Mesendoderm (in vitro differentiated cells): ENCODE data around the gene CHST8.

Experiments used
- DNase-seq: peaks from one replicate; pipeline ENCODE4 v3.0.0; 2013
- H2AK5ac ChIP-seq: 2 replicates; pipeline ENCODE4 v1.6.1; 2013; ENCODE audit warnings: low read length, inconsistent platforms
- H2BK120ac ChIP-seq: 2 replicates; pipeline ENCODE4 v1.6.1; 2013; ENCODE audit warnings: low read depth, mild to moderate bottlenecking, low read length, moderate library complexity, mixed read lengths
- H2BK15ac ChIP-seq: replicated peaks from 2 replicates; pipeline ENCODE4 v1.6.1; 2013; ENCODE audit warnings: low read depth, mild to moderate bottlenecking, moderate library complexity
- H2BK5ac ChIP-seq: 2 replicates; pipeline ENCODE4 v1.6.1; 2013; ENCODE audit warnings: low read length, inconsistent platforms
- H3K18ac ChIP-seq: 2 replicates; pipeline ENCODE4 v1.6.1; 2013; ENCODE audit warnings: mild to moderate bottlenecking, low read length, mixed read lengths
- H3K23ac ChIP-seq: one replicate; pipeline ENCODE4 v1.6.1; 2013; ENCODE audit warnings: low read length
- H3K27ac ChIP-seq: 2 replicates; pipeline ENCODE4 v1.5.1; 2013; ENCODE audit warnings: low read depth, mild to moderate bottlenecking, inconsistent platforms, low read length, moderate library complexity
- H3K27me3 ChIP-seq: 2 replicates; pipeline ENCODE4 v1.6.1; 2013; ENCODE audit warnings: low read length, control low read depth, mild to moderate bottlenecking, inconsistent platforms; ENCODE audit not compliant: insufficient read depth, poor library complexity
- H3K36me3 ChIP-seq: 2 replicates; pipeline ENCODE4 v1.6.1; 2013; ENCODE audit warnings: low read length, inconsistent platforms; ENCODE audit not compliant: control insufficient read depth, insufficient read depth
- H3K4ac ChIP-seq: one replicate; pipeline ENCODE4 v1.6.1; 2013; ENCODE audit warnings: low read depth, mild to moderate bottlenecking, low read length, moderate library complexity
- H3K4me1 ChIP-seq: 2 replicates; pipeline ENCODE4 v1.6.1; 2013; ENCODE audit warnings: low read depth, low read length, inconsistent platforms; ENCODE audit not compliant: control insufficient read depth
- H3K4me2 ChIP-seq: 2 replicates; pipeline ENCODE4 v1.6.1; 2013; ENCODE audit warnings: low read length
- H3K4me3 ChIP-seq: 2 replicates; pipeline ENCODE4 v1.5.1; 2013; ENCODE audit warnings: mild to moderate bottlenecking, low read length
- H3K56ac ChIP-seq: one replicate; pipeline ENCODE4 v1.6.1; 2013; ENCODE audit warnings: low read length
- H3K79me1 ChIP-seq: 2 replicates; pipeline ENCODE4 v1.6.1; 2013; ENCODE audit warnings: low read length, inconsistent platforms
- H3K79me2 ChIP-seq: 2 replicates; pipeline ENCODE4 v1.6.1; 2013; ENCODE audit warnings: mild to moderate bottlenecking, low read length; ENCODE audit not compliant: control insufficient read depth, insufficient read depth
- H3K9ac ChIP-seq: 2 replicates; pipeline ENCODE4 v1.6.1; 2013; ENCODE audit warnings: low read length, inconsistent platforms
- H4K5ac ChIP-seq: one replicate; pipeline ENCODE4 v1.6.1; 2013; ENCODE audit warnings: low read length
- H4K8ac ChIP-seq: one replicate; pipeline ENCODE4 v1.6.1; 2013; ENCODE audit warnings: low read depth, mild to moderate bottlenecking, control low read depth, low read length, moderate library complexity
- WGBS: extraction: QIAGEN DNeasy Blood & Tissue Kit; methylation state at CpG from one replicate; pipeline ENCODE4 v1.1.7; 2013; ENCODE audit warnings: low lambda C conversion rate, missing lambda C conversion rate; ENCODE audit not compliant: insufficient coverage; ENCODE audit errors: extremely low coverage; 5-methylcytosine and 5-hydroxymethylcytosine counted together

The CHST8 gene

GRCh38 chr19:33805840-33806433, 184.2 kb downstream of the CHST8 start:
- Histone ChIP-seq H3K27me3 (no peaks in the 10 kb centered on the region), H3K79me1 (peaks cover 24% of the 10 kb centered on the region), H4K8ac (no peak overlapping the region), H3K4ac (no peak overlapping the region), H2AK5ac (no peak overlapping the region), H3K9ac (no peak overlapping the region), H2BK15ac (no peak overlapping the region), H2BK5ac (no peak overlapping the region), H3K4me1 (no peaks in the 10 kb centered on the region), H2BK120ac (no peak overlapping the region), H4K5ac (no peak overlapping the region), H3K27ac (no peak overlapping the region), H3K36me3 (peaks cover 7% of the 10 kb centered on the region), H3K4me3 (no peak overlapping the region), H3K4me2 (no peak overlapping the region), H3K79me2 (peaks cover 7% of the 10 kb centered on the region), H3K23ac (no peak overlapping the region), H3K18ac (no peak overlapping the region), H3K56ac (no peak overlapping the region)
- WGBS, result no CpG with 5 or more reads among the region's 9 CpGs
- no peak for DNase-seq

GRCh38 chr19:33806434-33806881, 184.7 kb downstream of the CHST8 start:
- H3K79me2 ChIP-seq, result peaks cover 6% of the 10 kb centered on the region
- H3K4me3 ChIP-seq, result no peak overlapping the region
- no peaks in the 10 kb centered on the region for H3K4me1 ChIP-seq
- H2BK5ac ChIP-seq, result no peak overlapping the region
- DNase-seq, result no peak
- no peak overlapping the region for H3K27ac ChIP-seq
- H3K27me3 ChIP-seq, result no peaks in the 10 kb centered on the region
- H3K56ac ChIP-seq, result no peak overlapping the region
- no peak overlapping the region for H3K4ac ChIP-seq
- H3K9ac ChIP-seq, result no peak overlapping the region
- H3K36me3 ChIP-seq, result peaks cover 3% of the 10 kb centered on the region
- H3K23ac ChIP-seq, result no peak overlapping the region
- no peak overlapping the region for H3K18ac ChIP-seq
- peaks cover 20% of the 10 kb centered on the region for H3K79me1 ChIP-seq
- no peak overlapping the region for H4K5ac ChIP-seq
- WGBS, result no CpG with 5 or more reads among the region's 8 CpGs
- H2AK5ac ChIP-seq, result no peak overlapping the region
- no peak overlapping the region for H2BK120ac ChIP-seq
- no peak overlapping the region for H2BK15ac ChIP-seq
- no peak overlapping the region for H3K4me2 ChIP-seq
- H4K8ac ChIP-seq, result no peak overlapping the region

- H3K23ac ChIP-seq, result no peak overlapping the region
- H2AK5ac ChIP-seq, result no peak overlapping the region
- DNase-seq, result no peak
- no peaks in the 10 kb centered on the region for H3K27me3 ChIP-seq
- no peak overlapping the region for H3K56ac ChIP-seq
- no peak overlapping the region for H3K9ac ChIP-seq
- H2BK15ac ChIP-seq, result no peak overlapping the region
- no peak overlapping the region for H3K4me3 ChIP-seq
- H3K79me2 ChIP-seq, result peaks cover 6% of the 10 kb centered on the region
- H3K27ac ChIP-seq, result no peak overlapping the region
- H3K18ac ChIP-seq, result no peak overlapping the region
- no peak overlapping the region for H4K8ac ChIP-seq
- H3K4ac ChIP-seq, result no peak overlapping the region
- no CpG with 5 or more reads among the region's 1 CpG for WGBS
- no peak overlapping the region for H3K4me2 ChIP-seq
- peaks cover 14% of the 10 kb centered on the region for H3K79me1 ChIP-seq
- no peak overlapping the region for H4K5ac ChIP-seq
- no peak overlapping the region for H2BK5ac ChIP-seq
- H3K4me1 ChIP-seq, result no peaks in the 10 kb centered on the region
- no peak overlapping the region for H2BK120ac ChIP-seq
- H3K36me3 ChIP-seq, result peaks cover 7% of the 10 kb centered on the region
These were observed 186.6 kb downstream of the CHST8 start for GRCh38 chr19:33808399-33808798.

GRCh38 chr19:33809960-33810359, 188.2 kb downstream of the CHST8 start:
- DNase-seq, result no peak
- no peak overlapping the region for H3K18ac ChIP-seq
- peaks cover 7% of the 10 kb centered on the region for H3K36me3 ChIP-seq
- no peak overlapping the region for H3K4me2 ChIP-seq
- H2BK5ac ChIP-seq, result no peak overlapping the region
- H2AK5ac ChIP-seq, result no peak overlapping the region
- H4K5ac ChIP-seq, result no peak overlapping the region
- peaks cover 11% of the 10 kb centered on the region for H3K79me1 ChIP-seq
- no peak overlapping the region for H2BK120ac ChIP-seq
- no peak overlapping the region for H4K8ac ChIP-seq
- no peaks in the 10 kb centered on the region for H3K79me2 ChIP-seq
- WGBS, result no CpG with 5 or more reads among the region's 6 CpGs
- H3K4me3 ChIP-seq, result no peak overlapping the region
- no peak overlapping the region for H3K4ac ChIP-seq
- no peak overlapping the region for H3K9ac ChIP-seq
- no peaks in the 10 kb centered on the region for H3K27me3 ChIP-seq
- H3K56ac ChIP-seq, result no peak overlapping the region
- no peak overlapping the region for H3K23ac ChIP-seq
- no peak overlapping the region for H2BK15ac ChIP-seq
- H3K27ac ChIP-seq, result no peak overlapping the region
- H3K4me1 ChIP-seq, result no peaks in the 10 kb centered on the region

GRCh38 chr19:33810821-33811220, 189.1 kb downstream of the CHST8 start:
- DNase-seq, result no peak
- Histone ChIP-seq H2BK120ac (no peak overlapping the region), H2BK5ac (no peak overlapping the region), H3K27me3 (no peaks in the 10 kb centered on the region), H3K4me3 (no peak overlapping the region), H3K4ac (no peak overlapping the region), H4K8ac (no peak overlapping the region), H3K56ac (no peak overlapping the region), H3K18ac (no peak overlapping the region), H4K5ac (no peak overlapping the region), H3K9ac (no peak overlapping the region), H2BK15ac (no peak overlapping the region), H3K79me2 (no peaks in the 10 kb centered on the region), H3K4me2 (no peak overlapping the region), H2AK5ac (no peak overlapping the region), H3K36me3 (peaks cover 7% of the 10 kb centered on the region), H3K79me1 (peaks cover 5% of the 10 kb centered on the region), H3K23ac (no peak overlapping the region), H3K27ac (no peak overlapping the region), H3K4me1 (no peaks in the 10 kb centered on the region)
- no CpG with 5 or more reads among the region's 11 CpGs for WGBS

GRCh38 chr19:33811246-33811645, 189.5 kb downstream of the CHST8 start:
- no peak for DNase-seq
- Histone ChIP-seq H2BK120ac (no peak overlapping the region), H3K4me1 (no peaks in the 10 kb centered on the region), H3K4me3 (no peak overlapping the region), H3K9ac (no peak overlapping the region), H2BK15ac (no peak overlapping the region), H3K23ac (no peak overlapping the region), H3K56ac (no peak overlapping the region), H3K27me3 (no peaks in the 10 kb centered on the region), H2AK5ac (no peak overlapping the region), H4K5ac (no peak overlapping the region), H3K79me2 (no peaks in the 10 kb centered on the region), H3K27ac (no peak overlapping the region), H3K79me1 (peaks cover 3% of the 10 kb centered on the region), H3K18ac (no peak overlapping the region), H2BK5ac (no peak overlapping the region), H3K36me3 (peaks cover 7% of the 10 kb centered on the region), H4K8ac (no peak overlapping the region), H3K4ac (no peak overlapping the region), H3K4me2 (no peak overlapping the region)
- no CpG with 5 or more reads among the region's 41 CpGs for WGBS
